ENCODE results near the gene FADS6. TPM values are rescaled to one million over a fixed set of nuclear protein-coding genes. Genes with fewer than 3 reads are reported as not detected.
"Not testable (repeated sequence)": the region's sequence is repeated elsewhere in the genome, so short reads cannot be mapped to it uniquely, and the experiment has no call there.

The FADS6 gene
- total and polyA plus RNA-seq, 7 donors: 0.06 to 1.8 (median 1.6) TPM; not detected in 4

- no peaks in the 10 kb centered on the region for H3K36me3 ChIP-seq
- no peaks in the 10 kb centered on the region for H3K27me3 ChIP-seq
- TF ChIP-seq POLR2AphosphoS5 (IDR thresholded peaks at IDR 0.05) (peak; percentile 72 to 86 (median 82)), POLR2A (IDR thresholded peaks at IDR 0.05) (peak; percentile 36 to 73), EP300 (IDR thresholded peaks at IDR 0.05) (no peak)
- TF ChIP-seq, protein P1, sequence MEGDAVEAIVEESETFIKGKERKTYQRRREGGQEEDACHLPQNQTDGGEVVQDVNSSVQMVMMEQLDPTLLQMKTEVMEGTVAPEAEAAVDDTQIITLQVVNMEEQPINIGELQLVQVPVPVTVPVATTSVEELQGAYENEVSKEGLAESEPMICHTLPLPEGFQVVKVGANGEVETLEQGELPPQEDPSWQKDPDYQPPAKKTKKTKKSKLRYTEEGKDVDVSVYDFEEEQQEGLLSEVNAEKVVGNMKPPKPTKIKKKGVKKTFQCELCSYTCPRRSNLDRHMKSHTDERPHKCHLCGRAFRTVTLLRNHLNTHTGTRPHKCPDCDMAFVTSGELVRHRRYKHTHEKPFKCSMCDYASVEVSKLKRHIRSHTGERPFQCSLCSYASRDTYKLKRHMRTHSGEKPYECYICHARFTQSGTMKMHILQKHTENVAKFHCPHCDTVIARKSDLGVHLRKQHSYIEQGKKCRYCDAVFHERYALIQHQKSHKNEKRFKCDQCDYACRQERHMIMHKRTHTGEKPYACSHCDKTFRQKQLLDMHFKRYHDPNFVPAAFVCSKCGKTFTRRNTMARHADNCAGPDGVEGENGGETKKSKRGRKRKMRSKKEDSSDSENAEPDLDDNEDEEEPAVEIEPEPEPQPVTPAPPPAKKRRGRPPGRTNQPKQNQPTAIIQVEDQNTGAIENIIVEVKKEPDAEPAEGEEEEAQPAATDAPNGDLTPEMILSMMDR (IDR thresholded peaks at IDR 0.05): no peak
- peak within 1 kb of the TSS; percentile 49 to 63 (median 58) for H3K4me3 ChIP-seq
- intact Hi-C loops (cut with DNase I): loop anchor here (2.0 to 5.0 kb wide), 2 partner anchors 95 to 124 kb away; partner anchors contain the start of genes NAT9 and NHERF1
- H3K4me1 ChIP-seq: peaks cover 0 to 20% (median 13%) of the 10 kb centered on the region in 4 donors
- no peak for DNase-seq
- no peaks in the 10 kb centered on the region for H3K9me3 ChIP-seq
- 6% methylated on average over 38 of the region's 38 CpGs for WGBS, 2 donors
- peak within 1 kb of the TSS; percentile 82 to 95 (median 90) for H3K27ac ChIP-seq
These were observed 21.0 kb downstream of the FADS6 start, which contains the start of gene FDXR for GRCh38 chr17:74872313-74873036. Gene FDXR (minus strand): TSS chr17:74872994. CDS start chr17:74872944, 50 bp downstream.

DNA sequence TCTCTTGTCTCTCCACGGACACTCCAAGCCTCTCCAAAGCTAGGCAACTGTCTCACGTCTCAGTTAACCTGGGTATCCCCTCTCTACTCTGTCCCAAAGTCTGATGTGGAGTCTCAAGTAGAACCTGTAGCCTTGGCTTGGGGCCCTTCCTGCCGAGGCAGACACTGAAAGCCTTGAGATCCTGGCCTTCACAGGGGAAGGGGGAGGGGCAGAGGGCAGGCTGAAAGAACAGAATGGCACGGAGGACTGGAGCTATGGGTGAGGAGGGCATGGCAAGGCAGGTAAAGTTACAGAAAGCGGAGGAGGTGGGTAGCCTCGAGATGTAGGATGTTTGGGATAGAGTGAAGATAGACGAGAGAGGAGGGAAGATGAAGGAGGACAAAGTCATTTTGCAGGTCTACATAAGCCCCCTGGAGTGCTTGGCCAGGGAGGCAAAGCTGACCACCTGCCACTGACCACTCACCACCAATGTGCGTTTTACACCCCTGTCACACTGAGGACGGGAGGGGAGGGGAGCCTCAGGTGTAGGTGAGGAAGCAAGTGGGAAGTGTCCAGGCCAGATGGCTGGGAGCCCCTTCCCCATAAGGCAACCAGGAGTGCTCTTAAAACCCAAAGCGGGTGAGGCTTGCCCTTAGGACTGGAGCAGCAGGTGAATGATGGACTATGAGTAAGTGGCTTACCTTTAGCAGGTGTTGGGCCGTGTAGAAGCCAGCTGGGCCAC lies 21.9 kb downstream of the FADS6 start:
- Histone ChIP-seq H3K27ac (no peak overlapping the region), H3K4me3 (no peak overlapping the region), H3K4me1 (peaks cover 0 to 20% (median 13%) of the 10 kb centered on the region in 4 donors), H3K27me3 (no peaks in the 10 kb centered on the region), H3K9me3 (no peaks in the 10 kb centered on the region), H3K36me3 (no peaks in the 10 kb centered on the region)
- WGBS, 2 donors: 85 to 87% methylated on average over 11 of the region's 11 CpGs
- no peak for DNase-seq
- intact Hi-C loops (cut with DNase I): loop anchor here (2.0 to 5.0 kb wide), 2 partner anchors 94 to 123 kb away; partner anchors contain the start of genes NAT9 and NHERF1
- TF ChIP-seq POLR2A (IDR thresholded peaks at IDR 0.05) (no peak), POLR2AphosphoS5 (IDR thresholded peaks at IDR 0.05) (no peak)

DNA sequence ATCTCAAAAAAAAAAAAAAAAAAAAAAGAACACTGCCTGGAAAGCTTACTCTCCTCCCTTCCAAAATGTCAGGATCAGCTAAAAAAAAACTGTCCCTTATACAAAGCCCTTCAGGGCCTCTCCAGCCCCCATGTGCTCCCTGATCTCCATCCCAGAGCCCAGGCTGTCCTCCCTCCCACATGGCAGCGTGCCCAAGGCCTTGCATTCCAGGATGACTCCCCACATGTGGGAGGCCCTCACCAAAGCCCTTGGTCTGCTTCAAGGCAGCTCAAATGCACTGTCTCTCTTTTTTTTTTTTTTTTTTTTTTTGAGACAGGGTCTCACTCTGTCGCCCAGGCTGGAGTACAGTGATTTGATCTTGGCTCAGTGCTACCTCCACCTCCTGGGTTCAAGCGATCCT lies 22.9 kb downstream of the FADS6 start:
- Histone ChIP-seq H3K9me3 (no peaks in the 10 kb centered on the region), H3K4me1 (peaks cover 0 to 20% (median 13%) of the 10 kb centered on the region in 4 donors), H3K27ac (no peak overlapping the region), H3K36me3 (no peaks in the 10 kb centered on the region), H3K27me3 (no peaks in the 10 kb centered on the region), H3K4me3 (no peak overlapping the region)
- intact Hi-C loops (cut with DNase I): loop anchor here (5.0 kb wide), 1 partner anchor 93 kb away; the partner anchor contains the start of gene NAT9
- no peak for DNase-seq
- TF ChIP-seq, protein P1 (IDR thresholded peaks at IDR 0.05): no peak
- TF ChIP-seq POLR2A (IDR thresholded peaks at IDR 0.05): no peak
- no peak for TF ChIP-seq POLR2AphosphoS5 (IDR thresholded peaks at IDR 0.05)
- TF ChIP-seq EP300 (IDR thresholded peaks at IDR 0.05): no peak
- WGBS, 2 donors: 89 to 92% methylated on average over 3 of the region's 3 CpGs

GRCh38 chr17:74870028-74870427 lies 23.4 kb downstream of the FADS6 start:
- H3K9me3 ChIP-seq, H3K27me3 ChIP-seq, DNase-seq, H3K4me3 ChIP-seq, H3K36me3 ChIP-seq, H3K27ac ChIP-seq: not testable (repeated sequence)
- intact Hi-C loops (cut with DNase I): loop anchor here (5.0 kb wide), 1 partner anchor 93 kb away; the partner anchor contains the start of gene NAT9
- peaks cover 0 to 20% (median 13%) of the 10 kb centered on the region in 4 donors for H3K4me1 ChIP-seq
- 93 to 96% methylated on average over 9 of the region's 9 CpGs for WGBS, 2 donors

DNA sequence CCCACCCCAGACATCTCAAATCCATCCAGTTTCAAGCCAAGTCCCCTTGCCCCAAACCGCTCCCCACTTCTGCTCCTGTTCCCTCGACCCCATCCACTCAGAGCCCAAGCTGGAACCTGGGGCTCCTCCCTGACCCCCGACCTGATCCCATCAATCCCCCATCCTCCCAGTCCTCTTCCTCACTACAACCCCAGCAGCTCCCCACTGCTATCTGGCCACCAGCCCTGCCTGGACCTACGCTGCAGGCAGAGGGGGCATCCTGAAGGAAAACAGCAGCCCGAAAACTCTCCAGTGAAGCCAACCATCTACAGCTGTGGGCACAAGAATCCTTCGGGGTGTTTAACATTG lies 24.6 kb downstream of the FADS6 start:
- TF ChIP-seq POLR2AphosphoS5 (IDR thresholded peaks at IDR 0.05) (no peak), POLR2A (IDR thresholded peaks at IDR 0.05) (no peak), EP300 (IDR thresholded peaks at IDR 0.05) (no peak)
- TF ChIP-seq, protein P1 (IDR thresholded peaks at IDR 0.05): no peak
- H3K4me3 ChIP-seq: no peak overlapping the region
- no peak overlapping the region for H3K27ac ChIP-seq
- peaks cover 0 to 22% (median 12%) of the 10 kb centered on the region in 4 donors for H3K4me1 ChIP-seq
- DNase-seq: no peak
- H3K27me3 ChIP-seq: no peaks in the 10 kb centered on the region
- intact Hi-C loops (cut with DNase I): no loop called here
- WGBS, 2 donors: 91 to 93% methylated on average over 6 of the region's 6 CpGs
- no peaks in the 10 kb centered on the region for H3K36me3 ChIP-seq
- no peaks in the 10 kb centered on the region for H3K9me3 ChIP-seq
